ENCODE measurements around the gene JMJD1C.

GRCh38 chr10:63390521-63390920 lies 75.3 kb downstream of the JMJD1C start:
- TF ChIP-seq CTCF (conservative IDR thresholded peaks at IDR 0.05; ENCODE audit: low read length) (no peak), EZH2phosphoT487 (IDR thresholded peaks at IDR 0.05; ENCODE audit: borderline replicate concordance, low read depth, low read length) (no peak)
